Ishikawa (cell line): ENCODE measurements around the gene SGCD.

Experiments used
- CEBPB ChIP-seq: IDR thresholded peaks from 2 replicates; pipeline ENCODE4 v1.6.1; 2012
- EP300 ChIP-seq: IDR thresholded peaks from 2 replicates; pipeline ENCODE4 v1.6.1; 2012; ENCODE audit warnings: borderline replicate concordance
- FOXM1 ChIP-seq: IDR thresholded peaks from 2 replicates; pipeline ENCODE4 v1.6.1; 2012; ENCODE audit warnings: low read depth, borderline replicate concordance
- RAD21 ChIP-seq: IDR thresholded peaks from 2 replicates; pipeline ENCODE4 v1.6.1; 2012; ENCODE audit warnings: low read depth
- TAF1 ChIP-seq: IDR thresholded peaks from 2 replicates; pipeline ENCODE4 v1.6.1; 2012; ENCODE audit warnings: low read depth, mild to moderate bottlenecking
- YY1 ChIP-seq: IDR thresholded peaks from 2 replicates; pipeline ENCODE4 v1.6.1; 2012; ENCODE audit warnings: low read depth
- ZBTB7A ChIP-seq: IDR thresholded peaks from 2 replicates; pipeline ENCODE4 v1.6.1; 2012; ENCODE audit warnings: low read depth
- TF ChIP-seq, protein P1 (sequence below): IDR thresholded peaks from 2 replicates; pipeline ENCODE4 v1.6.1; 2012
- TF ChIP-seq, protein P2 (sequence below): IDR thresholded peaks from 2 replicates; pipeline ENCODE4 v1.6.1; 2012; ENCODE audit warnings: low read depth, mild to moderate bottlenecking

DNA sequence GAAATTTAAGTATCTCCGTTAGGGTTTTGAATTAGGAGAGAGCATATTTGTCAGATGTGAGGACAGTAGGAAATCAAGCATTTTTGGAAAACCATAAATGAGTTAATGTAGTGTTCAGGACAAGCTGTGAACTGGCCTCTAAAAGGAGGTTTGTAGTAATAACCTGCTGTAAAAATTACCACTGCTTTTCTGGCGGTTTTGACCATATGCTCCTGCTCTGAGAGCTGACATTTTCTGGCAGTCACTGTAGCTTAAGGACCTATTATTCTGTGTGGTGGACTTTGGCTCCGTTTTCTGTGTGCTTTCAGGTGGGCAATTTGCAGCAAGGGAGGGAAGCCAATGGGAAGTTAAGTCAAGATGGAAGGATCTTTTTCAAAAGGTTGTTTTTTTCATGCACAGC, 111.1 kb downstream of the SGCD start:
- TF ChIP-seq EP300 (no peak), RAD21 (no peak), TAF1 (no peak), FOXM1 (no peak), YY1 (no peak), ZBTB7A (no peak), CEBPB (no peak)
- TF ChIP-seq, protein P1, sequence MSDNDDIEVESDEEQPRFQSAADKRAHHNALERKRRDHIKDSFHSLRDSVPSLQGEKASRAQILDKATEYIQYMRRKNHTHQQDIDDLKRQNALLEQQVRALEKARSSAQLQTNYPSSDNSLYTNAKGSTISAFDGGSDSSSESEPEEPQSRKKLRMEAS: no peak
- TF ChIP-seq, protein P2, sequence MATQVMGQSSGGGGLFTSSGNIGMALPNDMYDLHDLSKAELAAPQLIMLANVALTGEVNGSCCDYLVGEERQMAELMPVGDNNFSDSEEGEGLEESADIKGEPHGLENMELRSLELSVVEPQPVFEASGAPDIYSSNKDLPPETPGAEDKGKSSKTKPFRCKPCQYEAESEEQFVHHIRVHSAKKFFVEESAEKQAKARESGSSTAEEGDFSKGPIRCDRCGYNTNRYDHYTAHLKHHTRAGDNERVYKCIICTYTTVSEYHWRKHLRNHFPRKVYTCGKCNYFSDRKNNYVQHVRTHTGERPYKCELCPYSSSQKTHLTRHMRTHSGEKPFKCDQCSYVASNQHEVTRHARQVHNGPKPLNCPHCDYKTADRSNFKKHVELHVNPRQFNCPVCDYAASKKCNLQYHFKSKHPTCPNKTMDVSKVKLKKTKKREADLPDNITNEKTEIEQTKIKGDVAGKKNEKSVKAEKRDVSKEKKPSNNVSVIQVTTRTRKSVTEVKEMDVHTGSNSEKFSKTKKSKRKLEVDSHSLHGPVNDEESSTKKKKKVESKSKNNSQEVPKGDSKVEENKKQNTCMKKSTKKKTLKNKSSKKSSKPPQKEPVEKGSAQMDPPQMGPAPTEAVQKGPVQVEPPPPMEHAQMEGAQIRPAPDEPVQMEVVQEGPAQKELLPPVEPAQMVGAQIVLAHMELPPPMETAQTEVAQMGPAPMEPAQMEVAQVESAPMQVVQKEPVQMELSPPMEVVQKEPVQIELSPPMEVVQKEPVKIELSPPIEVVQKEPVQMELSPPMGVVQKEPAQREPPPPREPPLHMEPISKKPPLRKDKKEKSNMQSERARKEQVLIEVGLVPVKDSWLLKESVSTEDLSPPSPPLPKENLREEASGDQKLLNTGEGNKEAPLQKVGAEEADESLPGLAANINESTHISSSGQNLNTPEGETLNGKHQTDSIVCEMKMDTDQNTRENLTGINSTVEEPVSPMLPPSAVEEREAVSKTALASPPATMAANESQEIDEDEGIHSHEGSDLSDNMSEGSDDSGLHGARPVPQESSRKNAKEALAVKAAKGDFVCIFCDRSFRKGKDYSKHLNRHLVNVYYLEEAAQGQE: no peak
